CD4-positive, alpha-beta memory T cell (primary cell): ENCODE measurements around the gene AGAP1. TPM values are rescaled to one million over a fixed set of nuclear protein-coding genes. Genes with fewer than 3 reads are reported as not detected.
A peak's percentile ranks its signal among the peaks of the same experiment; 100 is the strongest.

Experiments
- CTCF ChIA-PET: fragments of 350-600 bp; sonication (Branson Sonifier 250); formaldehyde crosslinking; loops from one replicate; lab custom pipeline; 2021; ENCODE audit warnings: inconsistent platforms; ENCODE audit not compliant: partially characterized antibody; lab: Charles Lee
- POLR2A ChIA-PET: fragments of 350-600 bp; sonication (Branson Sonifier 250); formaldehyde crosslinking; loops from one replicate; lab custom pipeline; 2021; ENCODE audit not compliant: partially characterized antibody; lab: Charles Lee
- DNase-seq, 5 donors: peaks; one replicate each; pipeline versions ENCODE4 v3.0.0 to v3.0.0-alpha.2; 2020 to 2022; ENCODE audit warnings: mixed read lengths in 1 of 5
- H3K27ac ChIP-seq: one replicate; pipeline ENCODE4 v1.7.0; 2013; ENCODE audit warnings: low read depth, low read length
- H3K27me3 ChIP-seq: 2 replicates; pipeline ENCODE4 v1.7.0; 2013; ENCODE audit warnings: mild to moderate bottlenecking, low read length, moderate library complexity; ENCODE audit not compliant: insufficient read depth
- H3K36me3 ChIP-seq: 2 replicates; pipeline ENCODE4 v1.7.0; 2013; ENCODE audit warnings: mild to moderate bottlenecking, low read length, moderate library complexity; ENCODE audit not compliant: insufficient read depth
- H3K4me1 ChIP-seq: 2 replicates; pipeline ENCODE4 v1.7.0; 2013; ENCODE audit warnings: mild to moderate bottlenecking, low read length, moderate library complexity; ENCODE audit not compliant: insufficient read depth
- H3K4me3 ChIP-seq, 2 donors: one replicate each; pipeline ENCODE4 v1.7.0; 2013; ENCODE audit warnings: low read length in 2 of 2, mild to moderate bottlenecking in 1 of 2
- H3K9me3 ChIP-seq, 2 donors: one replicate each; pipeline ENCODE4 v1.7.0; 2013; ENCODE audit warnings: low read length in 2 of 2, control low read depth in 1 of 2; ENCODE audit not compliant: control insufficient read depth in 1 of 2
- H3K27ac Mint-ChIP-seq, 7 donors: one replicate each; pipeline ENCODE4 v1.8.0; 2020 to 2021; ENCODE audit warnings: mixed read lengths in 7 of 7, mild to moderate bottlenecking in 6 of 7, inconsistent platforms in 3 of 7, moderate library complexity in 3 of 7
- H3K27me3 Mint-ChIP-seq, 2 donors: one replicate each; pipeline ENCODE4 v1.8.0; 2020 to 2021; ENCODE audit warnings: mixed read lengths in 2 of 2
- H3K36me3 Mint-ChIP-seq, 2 donors: one replicate each; pipeline ENCODE4 v1.8.0; 2020 to 2021; ENCODE audit warnings: mixed read lengths in 2 of 2, inconsistent platforms in 1 of 2, mild to moderate bottlenecking in 1 of 2
- H3K4me1 Mint-ChIP-seq, 4 donors: one replicate each; pipeline ENCODE4 v1.8.0; 2020 to 2021; ENCODE audit warnings: mixed read lengths in 4 of 4, mild to moderate bottlenecking in 1 of 4
- H3K4me3 Mint-ChIP-seq, 8 donors: one replicate each; pipeline ENCODE4 v1.8.0; 2020 to 2021; ENCODE audit warnings: mixed read lengths in 8 of 8, mild to moderate bottlenecking in 7 of 8, moderate library complexity in 6 of 8, inconsistent platforms in 3 of 8
- H3K9me3 Mint-ChIP-seq, 8 donors: one replicate each; pipeline ENCODE4 v1.8.0; 2020 to 2021; ENCODE audit warnings: mixed read lengths in 8 of 8, mild to moderate bottlenecking in 5 of 8, inconsistent platforms in 3 of 8, moderate library complexity in 1 of 8
- intact Hi-C: fragments of 100-400 bp; cut with micrococcal nuclease; formaldehyde crosslinking; loops from one replicate; pipeline ENCODE4 v1.15.1; 2023
- polyA plus RNA-seq, 2 donors: library from polyadenylated mRNA; unstranded; fragments of 300-500 nt; fragmentation: Illumina TruSeq; gene quantifications; one replicate each; pipeline ENCODE4 v1.2.3, GENCODE V29; 2021
- total RNA-seq, 2 experiments: library from RNA; stranded (reverse); gene quantifications; one replicate each; pipeline ENCODE4 v1.2.3, GENCODE V29; 2021

Gene AGAP1
- total and polyA plus RNA-seq, 4 experiments from 2014 or later, result 0.24 to 2.9 (median 1.9) TPM

GRCh38 chr2:235780401-235780800 lies 286.6 kb downstream of the AGAP1 start:
- ChIA-PET POLR2A (no interaction called here), CTCF (interaction anchor here (0.8 to 3.0 kb wide), 8 partner anchors 9 to 1282 kb away, joined by 3 to 17 read pairs (median 6); no protein-coding TSS in a partner anchor)
- H3K4me3 ChIP-seq, result no peak overlapping the region
- H3K27me3 ChIP-seq, result no peaks in the 10 kb centered on the region
- H3K36me3 ChIP-seq, result no peaks in the 10 kb centered on the region
- peaks cover 4 to 5% of the 10 kb centered on the region in 2 donors for H3K27me3 Mint-ChIP-seq
- H3K9me3 Mint-ChIP-seq, result no peaks in the 10 kb centered on the region
- no peaks in the 10 kb centered on the region for H3K36me3 Mint-ChIP-seq
- H3K27ac ChIP-seq, result no peak overlapping the region
- H3K4me3 Mint-ChIP-seq, result no peak overlapping the region
- H3K4me1 Mint-ChIP-seq, result no peaks in the 10 kb centered on the region
- DNase-seq, result no peak
- no peaks in the 10 kb centered on the region for H3K9me3 ChIP-seq
- H3K4me1 ChIP-seq, result no peaks in the 10 kb centered on the region
- intact Hi-C loops, result no loop called here
- no peak overlapping the region for H3K27ac Mint-ChIP-seq

GRCh38 chr2:235781775-235782174 lies 287.9 kb downstream of the AGAP1 start:
- Mint-ChIP-seq H3K27me3 (peaks cover 4 to 7% of the 10 kb centered on the region in 2 donors), H3K9me3 (no peaks in the 10 kb centered on the region), H3K4me1 (no peaks in the 10 kb centered on the region), H3K4me3 (no peak overlapping the region), H3K27ac (no peak overlapping the region), H3K36me3 (no peaks in the 10 kb centered on the region)
- DNase-seq, result no peak
- CTCF ChIA-PET, result interaction anchor here (0.9 to 2.5 kb wide), 5 partner anchors 9 to 399 kb away, joined by 3 to 8 read pairs (median 3); no protein-coding TSS in a partner anchor
- intact Hi-C loops, result no loop called here
- H3K36me3 ChIP-seq, result no peaks in the 10 kb centered on the region
- no peak overlapping the region for H3K4me3 ChIP-seq
- POLR2A ChIA-PET, result no interaction called here
- no peak overlapping the region for H3K27ac ChIP-seq
- no peaks in the 10 kb centered on the region for H3K9me3 ChIP-seq
- H3K4me1 ChIP-seq, result no peaks in the 10 kb centered on the region
- no peaks in the 10 kb centered on the region for H3K27me3 ChIP-seq

GRCh38 chr2:235784788-235785187 lies 290.9 kb downstream of the AGAP1 start:
- H3K27ac ChIP-seq, result no peak overlapping the region
- no peaks in the 10 kb centered on the region for H3K36me3 ChIP-seq
- Mint-ChIP-seq H3K36me3 (peaks cover 0 to 4% of the 10 kb centered on the region in 2 donors), H3K27ac (no peak overlapping the region), H3K9me3 (no peaks in the 10 kb centered on the region), H3K27me3 (peaks cover 6 to 7% of the 10 kb centered on the region in 2 donors), H3K4me1 (peaks cover 0 to 3% (median 0%) of the 10 kb centered on the region in 4 donors), H3K4me3 (no peak overlapping the region)
- no peaks in the 10 kb centered on the region for H3K4me1 ChIP-seq
- intact Hi-C loops, result no loop called here
- H3K27me3 ChIP-seq, result no peaks in the 10 kb centered on the region
- no peak for DNase-seq
- POLR2A ChIA-PET, result no interaction called here
- H3K4me3 ChIP-seq, result no peak overlapping the region
- CTCF ChIA-PET, result no interaction called here
- H3K9me3 ChIP-seq, result no peaks in the 10 kb centered on the region

GRCh38 chr2:235789552-235789951 lies 295.7 kb downstream of the AGAP1 start:
- no peak for DNase-seq
- Mint-ChIP-seq H3K36me3 (peaks cover 0 to 4% of the 10 kb centered on the region in 2 donors), H3K4me3 (no peak overlapping the region), H3K9me3 (no peaks in the 10 kb centered on the region), H3K27me3 (peaks cover 8 to 9% of the 10 kb centered on the region in 2 donors), H3K27ac (no peak overlapping the region), H3K4me1 (peaks cover 0 to 3% (median 0%) of the 10 kb centered on the region in 4 donors)
- intact Hi-C loops, result no loop called here
- POLR2A ChIA-PET, result no interaction called here
- Histone ChIP-seq H3K9me3 (no peaks in the 10 kb centered on the region), H3K36me3 (no peaks in the 10 kb centered on the region), H3K4me3 (no peak overlapping the region), H3K27ac (no peak overlapping the region), H3K4me1 (no peaks in the 10 kb centered on the region), H3K27me3 (no peaks in the 10 kb centered on the region)
- CTCF ChIA-PET, result interaction anchor here (1.1 to 1.2 kb wide), 2 partner anchors 9 to 43 kb away, joined by 4 to 8 read pairs; no protein-coding TSS in a partner anchor

GRCh38 chr2:235793163-235793752 lies 299.4 kb downstream of the AGAP1 start:
- Histone ChIP-seq H3K36me3 (no peaks in the 10 kb centered on the region), H3K9me3 (no peaks in the 10 kb centered on the region), H3K4me3 (no peak overlapping the region), H3K27ac (no peak overlapping the region), H3K27me3 (no peaks in the 10 kb centered on the region), H3K4me1 (no peaks in the 10 kb centered on the region)
- DNase-seq, result no peak
- H3K27me3 Mint-ChIP-seq, result peaks cover 7 to 9% of the 10 kb centered on the region in 2 donors
- no peaks in the 10 kb centered on the region for H3K36me3 Mint-ChIP-seq
- intact Hi-C loops, result no loop called here
- no peaks in the 10 kb centered on the region for H3K9me3 Mint-ChIP-seq
- POLR2A ChIA-PET, result no interaction called here
- H3K27ac Mint-ChIP-seq, result peak overlapping the region in 1 of 7 donors; percentile 15
- no peaks in the 10 kb centered on the region for H3K4me1 Mint-ChIP-seq
- CTCF ChIA-PET, result interaction anchor here (0.7 to 1.5 kb wide), 3 partner anchors 11 to 47 kb away, joined by 3 read pairs; no protein-coding TSS in a partner anchor
- H3K4me3 Mint-ChIP-seq, result no peak overlapping the region

GRCh38 chr2:235799281-235799680 lies 305.4 kb downstream of the AGAP1 start:
- Mint-ChIP-seq H3K4me3 (no peak overlapping the region), H3K9me3 (no peaks in the 10 kb centered on the region), H3K27ac (no peak overlapping the region), H3K27me3 (peaks cover 4 to 7% of the 10 kb centered on the region in 2 donors), H3K4me1 (no peaks in the 10 kb centered on the region), H3K36me3 (no peaks in the 10 kb centered on the region)
- H3K9me3 ChIP-seq, result no peaks in the 10 kb centered on the region
- no peaks in the 10 kb centered on the region for H3K27me3 ChIP-seq
- ChIA-PET POLR2A (no interaction called here), CTCF (no interaction called here)
- H3K27ac ChIP-seq, result no peak overlapping the region
- DNase-seq, result no peak
- no peaks in the 10 kb centered on the region for H3K36me3 ChIP-seq
- no peak overlapping the region for H3K4me3 ChIP-seq
- intact Hi-C loops, result no loop called here
- H3K4me1 ChIP-seq, result no peaks in the 10 kb centered on the region

GRCh38 chr2:235802542-235802941 lies 308.7 kb downstream of the AGAP1 start:
- Mint-ChIP-seq H3K36me3 (no peaks in the 10 kb centered on the region), H3K27me3 (peaks cover 4 to 7% of the 10 kb centered on the region in 2 donors), H3K4me1 (no peaks in the 10 kb centered on the region), H3K9me3 (no peaks in the 10 kb centered on the region), H3K4me3 (no peak overlapping the region), H3K27ac (no peak overlapping the region)
- no peaks in the 10 kb centered on the region for H3K27me3 ChIP-seq
- H3K4me1 ChIP-seq, result no peaks in the 10 kb centered on the region
- no peak overlapping the region for H3K4me3 ChIP-seq
- no peaks in the 10 kb centered on the region for H3K36me3 ChIP-seq
- H3K27ac ChIP-seq, result no peak overlapping the region
- intact Hi-C loops, result no loop called here
- ChIA-PET CTCF (no interaction called here), POLR2A (no interaction called here)
- DNase-seq, result no peak
- H3K9me3 ChIP-seq, result no peaks in the 10 kb centered on the region
